ENCODE data around the gene CAMKMT. TPM values are rescaled to one million over a fixed set of nuclear protein-coding genes. Genes with fewer than 3 reads are reported as not detected.
A peak's percentile ranks its signal among the peaks of the same experiment; 100 is the strongest.

Gene CAMKMT
- total RNA-seq, 1 experiment from 2014 or later = 19.6 TPM

GRCh38 chr2:44680983-44681531, 319.3 kb downstream of the CAMKMT start:
- Histone ChIP-seq H3K27me3 (ENCODE audit: control insufficient read depth, insufficient read depth, low read length) (no peaks in the 10 kb centered on the region; the same call in 1 of the 2 replicates), H3K36me3 (replicated peaks; ENCODE audit: control insufficient read depth, insufficient read depth, low read length) (no peaks in the 10 kb centered on the region), H3K4me3 (ENCODE audit: insufficient read depth, low read depth, low read length) (no peak overlapping the region)
- peak; percentile 37 for DNase-seq

GRCh38 chr2:44682459-44682858, 320.7 kb downstream of the CAMKMT start:
- Histone ChIP-seq H3K27me3 (ENCODE audit: control insufficient read depth, insufficient read depth, low read length) (no peaks in the 10 kb centered on the region), H3K36me3 (replicated peaks; ENCODE audit: control insufficient read depth, insufficient read depth, low read length) (no peaks in the 10 kb centered on the region), H3K4me3 (ENCODE audit: insufficient read depth, low read depth, low read length) (no peak overlapping the region)
- DNase-seq = no peak

- Histone ChIP-seq H3K4me3 (ENCODE audit: insufficient read depth, low read depth, low read length) (no peak overlapping the region), H3K36me3 (replicated peaks; ENCODE audit: control insufficient read depth, insufficient read depth, low read length) (no peaks in the 10 kb centered on the region), H3K27me3 (ENCODE audit: control insufficient read depth, insufficient read depth, low read length) (no peaks in the 10 kb centered on the region)
- DNase-seq = no peak
Measured at GRCh38 chr2:44684559-44684958, 322.8 kb downstream of the CAMKMT start.

- no peak for DNase-seq
- H3K36me3 ChIP-seq (replicated peaks; ENCODE audit: control insufficient read depth, insufficient read depth, low read length) = no peaks in the 10 kb centered on the region
- no peak overlapping the region for H3K4me3 ChIP-seq (ENCODE audit: insufficient read depth, low read depth, low read length)
- no peaks in the 10 kb centered on the region for H3K27me3 ChIP-seq (ENCODE audit: control insufficient read depth, insufficient read depth, low read length)
Measured at GRCh38 chr2:44686561-44686960, 324.8 kb downstream of the CAMKMT start.

- Histone ChIP-seq H3K4me3 (ENCODE audit: insufficient read depth, low read depth, low read length) (no peak overlapping the region), H3K27me3 (ENCODE audit: control insufficient read depth, insufficient read depth, low read length) (no peaks in the 10 kb centered on the region), H3K36me3 (replicated peaks; ENCODE audit: control insufficient read depth, insufficient read depth, low read length) (no peaks in the 10 kb centered on the region)
- no peak for DNase-seq
Measured at GRCh38 chr2:44687686-44688455, 326.1 kb downstream of the CAMKMT start.

GRCh38 chr2:44688456-44689124, 326.8 kb downstream of the CAMKMT start:
- Histone ChIP-seq H3K27me3 (ENCODE audit: control insufficient read depth, insufficient read depth, low read length) (no peaks in the 10 kb centered on the region), H3K4me3 (ENCODE audit: insufficient read depth, low read depth, low read length) (no peak overlapping the region), H3K36me3 (replicated peaks; ENCODE audit: control insufficient read depth, insufficient read depth, low read length) (no peaks in the 10 kb centered on the region)
- DNase-seq = no peak

- no peak overlapping the region for H3K4me3 ChIP-seq (ENCODE audit: insufficient read depth, low read depth, low read length)
- no peaks in the 10 kb centered on the region for H3K27me3 ChIP-seq (ENCODE audit: control insufficient read depth, insufficient read depth, low read length)
- H3K36me3 ChIP-seq (replicated peaks; ENCODE audit: control insufficient read depth, insufficient read depth, low read length) = no peaks in the 10 kb centered on the region
- DNase-seq = no peak
Measured at GRCh38 chr2:44689516-44689915, 327.8 kb downstream of the CAMKMT start.

- no peaks in the 10 kb centered on the region for H3K27me3 ChIP-seq (ENCODE audit: control insufficient read depth, insufficient read depth, low read length)
- no peak for DNase-seq
- no peaks in the 10 kb centered on the region for H3K36me3 ChIP-seq (replicated peaks; ENCODE audit: control insufficient read depth, insufficient read depth, low read length)
- no peak overlapping the region for H3K4me3 ChIP-seq (ENCODE audit: insufficient read depth, low read depth, low read length)
Measured at GRCh38 chr2:44691174-44691785, 329.5 kb downstream of the CAMKMT start.

- Histone ChIP-seq H3K36me3 (replicated peaks; ENCODE audit: control insufficient read depth, insufficient read depth, low read length) (no peaks in the 10 kb centered on the region), H3K27me3 (ENCODE audit: control insufficient read depth, insufficient read depth, low read length) (no peaks in the 10 kb centered on the region), H3K4me3 (ENCODE audit: insufficient read depth, low read depth, low read length) (no peak overlapping the region)
- no peak for DNase-seq
Measured at GRCh38 chr2:44692821-44693220, 331.1 kb downstream of the CAMKMT start.

- no peaks in the 10 kb centered on the region for H3K27me3 ChIP-seq (ENCODE audit: control insufficient read depth, insufficient read depth, low read length)
- no peaks in the 10 kb centered on the region for H3K36me3 ChIP-seq (replicated peaks; ENCODE audit: control insufficient read depth, insufficient read depth, low read length)
- DNase-seq = no peak
- H3K4me3 ChIP-seq (ENCODE audit: insufficient read depth, low read depth, low read length) = no peak overlapping the region
Measured at GRCh38 chr2:44700824-44701223, 339.1 kb downstream of the CAMKMT start.

GRCh38 chr2:44705356-44705755, 343.6 kb downstream of the CAMKMT start:
- H3K4me3 ChIP-seq (ENCODE audit: insufficient read depth, low read depth, low read length) = no peak overlapping the region
- no peaks in the 10 kb centered on the region for H3K36me3 ChIP-seq (replicated peaks; ENCODE audit: control insufficient read depth, insufficient read depth, low read length)
- H3K27me3 ChIP-seq (ENCODE audit: control insufficient read depth, insufficient read depth, low read length) = no peaks in the 10 kb centered on the region
- no peak for DNase-seq

- DNase-seq = peak; percentile 6
- Histone ChIP-seq H3K27me3 (ENCODE audit: control insufficient read depth, insufficient read depth, low read length) (no peaks in the 10 kb centered on the region), H3K4me3 (ENCODE audit: insufficient read depth, low read depth, low read length) (no peak overlapping the region), H3K36me3 (replicated peaks; ENCODE audit: control insufficient read depth, insufficient read depth, low read length) (no peaks in the 10 kb centered on the region)
Measured at GRCh38 chr2:44705876-44706480, 344.2 kb downstream of the CAMKMT start.

GRCh38 chr2:44706681-44707553, 345.2 kb downstream of the CAMKMT start:
- no peak for DNase-seq
- Histone ChIP-seq H3K36me3 (replicated peaks; ENCODE audit: control insufficient read depth, insufficient read depth, low read length) (no peaks in the 10 kb centered on the region), H3K27me3 (ENCODE audit: control insufficient read depth, insufficient read depth, low read length) (no peaks in the 10 kb centered on the region), H3K4me3 (ENCODE audit: insufficient read depth, low read depth, low read length) (no peak overlapping the region)

All from H7 (cell line).